Stimulated activated CD8-positive, alpha-beta memory T cell treated with anti-CD3 and anti-CD28 coated beads, Interleukin-12 subunit alpha, Interleukin-12 subunit beta, amount 100 ng/mL, for 24 hours (primary cell): Measurements from ENCODE around the gene EID1.
"Not testable (repeated sequence)": the region's sequence is repeated elsewhere in the genome, so short reads cannot be mapped to it uniquely, and the experiment has no call there.

ENCODE experiments used
- DNase-seq: peaks from one replicate; pipeline ENCODE4 v3.0.0-alpha.2; 2020; ENCODE audit errors: extremely low read depth

EID1 gene, protein sequence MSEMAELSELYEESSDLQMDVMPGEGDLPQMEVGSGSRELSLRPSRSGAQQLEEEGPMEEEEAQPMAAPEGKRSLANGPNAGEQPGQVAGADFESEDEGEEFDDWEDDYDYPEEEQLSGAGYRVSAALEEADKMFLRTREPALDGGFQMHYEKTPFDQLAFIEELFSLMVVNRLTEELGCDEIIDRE

DNA sequence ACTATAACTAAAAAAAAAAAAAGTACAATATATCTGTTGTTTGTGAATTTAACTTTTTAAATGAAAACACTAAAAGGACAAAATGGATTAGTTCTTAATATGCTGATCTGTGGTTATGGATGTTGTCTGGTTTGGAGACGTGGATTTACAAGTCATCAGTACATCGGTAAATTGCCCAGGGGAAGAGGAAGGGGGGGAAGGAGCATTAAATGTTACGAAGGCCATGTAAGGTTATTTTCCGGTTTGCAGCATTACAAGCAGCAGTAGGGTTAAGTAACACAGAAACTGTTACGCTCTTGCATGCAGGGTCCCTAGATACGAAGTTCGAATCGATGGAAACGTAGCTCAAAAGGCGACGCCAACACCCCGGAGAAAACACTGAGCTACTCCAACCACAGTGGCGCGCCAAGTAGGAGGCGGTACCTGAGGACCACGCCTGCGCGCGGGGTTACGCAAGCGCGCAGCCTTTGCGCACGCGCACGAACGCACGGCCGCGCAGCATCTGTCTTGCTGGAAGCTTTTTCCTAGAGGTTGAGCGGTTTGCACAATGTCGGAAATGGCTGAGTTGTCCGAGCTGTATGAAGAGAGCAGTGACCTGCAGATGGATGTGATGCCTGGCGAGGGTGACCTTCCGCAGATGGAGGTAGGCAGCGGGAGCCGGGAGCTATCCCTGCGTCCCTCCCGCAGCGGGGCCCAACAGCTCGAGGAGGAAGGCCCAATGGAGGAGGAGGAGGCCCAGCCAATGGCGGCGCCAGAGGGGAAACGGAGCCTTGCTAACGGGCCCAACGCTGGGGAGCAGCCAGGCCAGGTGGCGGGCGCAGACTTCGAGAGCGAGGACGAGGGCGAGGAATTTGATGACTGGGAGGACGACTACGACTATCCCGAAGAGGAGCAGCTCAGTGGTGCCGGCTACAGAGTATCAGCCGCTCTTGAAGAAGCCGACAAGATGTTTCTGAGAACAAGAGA, at the start of gene EID1:
Gene EID1, plus strand, starts transcription at position 505 of the 966 bp plus-strand sequence. Its CDS starts 43 bp downstream, at position 548.
- peak; percentile 73 for DNase-seq

DNA sequence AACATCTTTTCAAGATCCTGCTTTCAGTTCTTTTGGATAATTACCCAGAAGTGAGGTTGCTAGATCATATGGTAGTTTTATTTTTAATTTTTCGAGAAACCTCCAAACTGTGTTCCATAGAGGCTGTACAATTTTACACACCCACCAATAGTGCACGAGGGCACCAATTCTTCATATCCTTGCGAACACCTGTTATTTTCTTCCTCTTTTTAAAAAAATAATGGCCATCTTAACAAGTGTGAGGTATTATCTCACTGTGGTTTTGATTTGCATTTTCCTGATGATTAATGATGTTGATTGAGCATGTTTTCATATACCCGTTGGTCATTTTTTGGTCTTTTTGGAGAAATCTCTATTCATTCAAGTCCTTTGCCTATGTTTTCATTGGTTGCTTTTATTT, 49.5 kb upstream of the EID1 start:
- DNase-seq: no peak

DNA sequence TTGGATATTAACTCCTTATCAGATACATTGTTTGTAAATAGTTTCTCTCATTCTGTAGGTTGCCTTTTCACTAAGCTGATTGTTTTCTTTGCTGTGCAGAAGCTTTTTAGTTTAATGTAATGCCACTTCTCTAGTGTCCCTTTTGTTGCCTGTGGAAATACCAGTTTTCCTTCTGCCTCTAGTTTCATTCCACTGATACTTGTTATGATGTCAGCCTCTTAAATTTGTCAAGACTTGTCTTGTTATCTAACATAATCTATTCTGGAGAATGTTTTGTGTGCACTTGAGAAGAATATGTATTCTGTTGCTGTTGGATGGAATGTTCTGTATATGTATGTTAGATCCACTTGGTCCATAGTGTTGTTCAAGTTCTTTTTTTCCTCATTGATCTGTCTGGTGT, 49.0 kb upstream of the EID1 start:
- DNase-seq: no peak

DNA sequence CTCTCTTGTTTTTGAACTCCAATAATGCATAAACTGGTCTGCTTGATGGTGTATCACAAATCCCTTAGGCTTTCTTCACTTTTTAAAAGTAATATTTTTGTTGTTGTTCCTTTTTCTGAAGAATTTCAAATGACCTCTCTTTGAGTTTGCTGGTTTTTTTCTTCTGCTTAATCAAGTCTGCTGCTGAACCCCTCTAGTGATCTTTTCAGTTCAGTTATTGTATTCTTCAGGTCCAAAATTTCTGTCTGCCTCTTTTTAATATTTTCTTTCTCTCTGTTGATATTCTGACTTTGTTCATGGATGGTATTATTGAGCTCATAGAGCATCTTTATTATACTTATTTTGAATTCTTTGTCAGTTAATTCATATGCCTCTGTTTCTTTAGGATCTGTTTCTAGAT, 45.3 kb upstream of the EID1 start:
- no peak for DNase-seq

DNA sequence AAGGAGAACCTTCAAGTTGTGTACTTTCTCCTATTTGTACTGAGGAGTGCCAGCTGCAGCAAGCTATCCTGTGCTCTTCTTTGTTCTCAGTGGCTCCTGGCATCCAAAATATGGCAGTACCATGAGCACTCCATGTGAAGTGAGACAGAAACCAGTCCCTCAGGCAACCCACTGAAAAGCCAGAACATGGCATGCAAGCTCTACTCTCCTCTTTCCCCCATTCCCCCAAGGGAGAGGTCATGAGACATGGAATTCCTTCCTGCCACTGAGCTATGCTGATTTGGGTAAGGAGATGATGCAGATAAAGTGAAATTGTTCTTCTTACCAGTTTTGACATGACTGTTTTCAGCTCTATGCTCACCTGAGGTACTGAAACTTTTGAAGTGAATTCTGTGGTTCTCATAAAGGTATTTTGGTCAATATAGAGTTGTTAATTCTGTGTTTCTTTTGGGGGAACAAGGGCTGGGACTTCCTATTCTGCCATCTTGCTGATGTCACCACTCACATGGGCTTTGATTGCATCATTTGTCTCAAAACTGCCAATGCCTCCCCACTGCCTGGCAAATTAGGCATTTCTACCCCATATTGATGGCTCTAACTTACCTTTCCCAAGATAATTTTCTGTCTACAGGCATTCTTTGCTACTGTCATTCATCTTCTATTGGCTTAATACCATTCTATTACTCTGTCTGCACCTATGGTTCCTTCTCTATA, 44.3 kb upstream of the EID1 start:
- no peak for DNase-seq

DNA sequence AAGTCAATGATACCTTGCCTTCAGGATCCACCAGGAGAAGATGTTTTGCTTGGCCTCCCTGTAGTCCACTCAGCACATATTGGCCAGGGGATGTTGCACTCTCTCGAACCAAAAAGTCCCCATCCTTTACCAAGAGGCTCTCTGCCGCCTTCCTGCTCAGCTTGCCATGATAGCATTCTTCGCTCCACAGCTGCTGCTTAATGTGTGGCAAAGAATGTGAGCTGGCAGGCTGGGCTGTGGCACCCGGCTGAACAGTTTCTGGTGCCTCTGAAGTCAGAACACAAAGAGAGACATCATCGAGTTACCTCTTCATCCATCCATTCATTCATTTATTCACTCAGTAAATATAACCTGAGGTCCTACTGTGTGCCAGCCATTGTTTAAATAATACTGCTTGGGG, 43.2 kb upstream of the EID1 start:
- DNase-seq: no peak

DNA sequence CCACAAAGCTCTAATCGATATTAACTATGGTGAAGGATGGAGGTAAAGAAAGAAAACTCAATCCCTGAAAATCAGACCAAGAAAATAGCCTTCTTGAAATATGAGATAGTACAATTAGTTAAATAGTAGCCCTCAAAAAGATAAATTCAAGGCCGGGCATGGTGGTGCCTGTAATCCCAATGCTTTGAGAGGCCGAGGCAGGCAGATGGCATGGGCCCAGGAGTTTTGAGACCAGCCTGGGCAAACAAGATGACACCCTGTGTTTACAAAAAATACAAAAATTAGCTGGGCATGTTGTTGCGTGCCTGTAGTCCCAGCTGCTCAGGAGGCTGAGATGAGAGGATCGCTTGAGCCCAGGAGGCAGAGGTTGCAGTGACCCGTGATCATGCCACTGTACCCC, 35.4 kb upstream of the EID1 start:
- no peak for DNase-seq

DNA sequence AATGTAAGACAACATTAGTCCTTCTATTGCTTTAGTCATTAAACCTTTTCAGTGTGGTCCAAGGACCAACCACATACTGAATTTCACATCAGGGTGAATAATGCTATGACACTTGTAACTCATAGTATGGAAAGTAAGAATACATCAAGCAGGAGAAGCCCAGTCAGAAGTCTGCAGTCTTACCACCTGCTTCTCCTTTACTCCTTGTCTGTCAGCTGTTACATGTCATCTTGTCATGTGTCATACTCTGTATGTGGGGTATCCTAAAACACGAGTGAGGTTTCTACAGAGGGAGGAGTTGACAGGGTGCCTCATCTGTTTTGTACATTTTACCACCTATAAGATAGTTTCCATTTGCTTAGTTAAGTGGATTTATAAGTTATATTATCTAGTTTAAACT, 32.8 kb upstream of the EID1 start:
- no peak for DNase-seq

DNA sequence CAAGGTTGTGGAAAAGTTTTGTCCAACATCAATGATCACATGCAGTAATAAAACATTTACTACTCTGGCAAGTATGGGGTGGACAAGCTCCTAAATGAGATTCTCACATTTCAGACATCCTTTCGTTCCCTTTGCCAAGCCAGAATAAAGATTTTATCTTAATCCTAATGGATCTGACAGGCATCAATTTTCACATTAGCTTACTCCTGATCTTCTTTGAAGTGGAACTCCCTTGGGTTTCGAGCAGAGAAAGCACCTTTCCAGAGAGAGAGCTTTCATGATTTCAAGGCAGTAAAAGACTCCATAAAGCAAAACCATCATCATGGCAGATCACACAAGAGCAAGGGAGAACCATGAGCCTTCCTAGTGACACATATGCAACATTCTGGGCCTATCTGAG, 27.3 kb upstream of the EID1 start:
- DNase-seq: no peak

DNA sequence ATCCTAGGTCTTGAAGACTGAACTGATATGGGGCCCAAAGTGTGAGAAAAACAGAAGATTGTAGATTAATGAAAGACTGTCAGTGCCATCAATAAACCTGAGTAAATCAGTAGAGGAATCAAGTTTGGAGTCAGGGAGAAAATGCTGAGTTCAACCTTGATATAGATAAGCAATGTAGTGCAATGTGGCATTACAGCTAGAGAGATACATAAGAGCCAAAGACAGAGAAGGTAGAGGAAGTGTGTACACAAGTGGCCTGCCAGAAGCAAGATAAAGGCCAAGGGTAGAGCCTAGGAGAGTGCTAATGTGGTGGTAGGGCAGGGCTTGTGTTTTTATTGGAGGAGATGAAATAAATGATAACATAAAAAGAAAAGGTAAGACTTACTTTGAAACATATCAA, 26.0 kb upstream of the EID1 start:
- DNase-seq: no peak

DNA sequence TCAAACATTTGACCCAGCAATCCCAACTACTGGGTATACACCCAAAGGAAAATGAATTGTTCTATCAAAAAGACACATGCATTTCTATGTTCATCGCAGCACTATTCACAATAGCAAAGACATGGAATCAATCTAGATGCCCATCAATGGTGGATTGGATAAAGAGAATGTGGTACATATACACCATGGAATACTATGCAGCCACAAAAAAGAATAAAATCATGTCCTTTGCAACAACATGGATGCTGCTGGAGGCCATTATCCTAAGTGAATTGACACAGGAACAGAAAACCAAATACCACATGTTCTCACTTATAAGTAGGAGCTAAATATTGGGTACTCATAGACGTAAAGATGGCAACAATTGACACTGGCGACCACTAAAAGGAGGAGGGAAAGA, 23.5 kb upstream of the EID1 start:
- not testable (repeated sequence) for DNase-seq

DNA sequence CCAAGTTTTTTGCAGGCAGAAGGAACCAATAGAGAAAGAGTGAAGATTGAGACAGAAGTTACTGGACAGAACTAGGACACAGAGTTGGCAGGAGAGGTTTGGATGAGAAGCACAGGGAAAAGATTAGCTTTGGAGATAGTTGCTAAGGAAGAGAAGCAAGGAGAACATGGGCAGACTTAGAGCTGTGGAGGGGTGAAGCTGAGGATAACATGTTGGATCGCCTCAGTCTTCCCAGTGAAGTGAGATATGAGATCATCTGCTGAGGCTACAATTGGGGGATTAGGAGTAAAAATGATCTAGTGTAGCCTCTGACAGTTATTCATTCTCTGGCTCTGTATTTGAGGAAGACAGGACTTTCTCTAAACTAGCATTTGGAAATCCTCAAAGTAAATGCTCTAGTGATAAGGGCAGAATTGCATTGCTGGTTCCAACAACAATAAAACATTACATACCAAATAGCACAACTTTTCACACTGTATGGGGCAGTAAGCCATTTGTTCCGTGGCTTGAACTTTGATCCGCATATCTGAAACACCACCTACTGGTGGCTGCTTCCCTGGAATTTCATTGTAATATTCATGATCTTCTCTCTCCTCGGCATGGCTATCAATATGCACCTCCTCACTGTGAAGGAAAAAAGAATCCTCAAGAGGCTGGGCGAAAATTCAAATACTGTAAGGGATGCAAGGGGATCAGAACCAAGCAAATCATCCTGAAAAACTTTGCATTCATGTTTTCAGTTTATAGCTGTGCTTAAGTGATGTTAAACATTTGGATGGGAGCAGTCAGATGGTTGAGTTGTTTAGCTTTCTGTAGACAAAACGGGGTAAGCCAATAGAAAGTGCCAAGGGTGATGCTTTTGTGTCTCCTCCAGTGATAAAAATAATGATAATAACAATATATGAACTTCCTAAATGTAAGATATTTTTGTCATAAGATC, 22.2 kb upstream of the EID1 start:
- no peak for DNase-seq

DNA sequence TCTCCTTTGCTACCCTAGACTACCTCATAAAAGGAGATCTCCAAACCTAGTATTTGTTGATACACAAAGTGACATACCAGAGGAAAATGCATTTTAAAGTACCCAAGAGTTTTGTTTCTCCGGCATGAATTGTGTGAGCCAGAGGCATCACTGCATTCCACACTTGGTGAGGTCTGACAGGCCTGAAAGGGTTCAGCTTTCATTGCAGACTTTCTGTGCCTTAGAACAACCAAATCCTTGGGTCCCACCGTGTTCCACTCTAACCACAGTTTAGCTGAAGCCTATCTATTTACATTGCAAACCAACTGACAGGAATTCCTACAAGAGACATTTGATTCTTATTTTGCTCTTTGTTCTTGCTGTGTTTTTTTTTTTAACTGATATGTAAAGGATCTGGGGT, 21.0 kb upstream of the EID1 start:
- no peak for DNase-seq

DNA sequence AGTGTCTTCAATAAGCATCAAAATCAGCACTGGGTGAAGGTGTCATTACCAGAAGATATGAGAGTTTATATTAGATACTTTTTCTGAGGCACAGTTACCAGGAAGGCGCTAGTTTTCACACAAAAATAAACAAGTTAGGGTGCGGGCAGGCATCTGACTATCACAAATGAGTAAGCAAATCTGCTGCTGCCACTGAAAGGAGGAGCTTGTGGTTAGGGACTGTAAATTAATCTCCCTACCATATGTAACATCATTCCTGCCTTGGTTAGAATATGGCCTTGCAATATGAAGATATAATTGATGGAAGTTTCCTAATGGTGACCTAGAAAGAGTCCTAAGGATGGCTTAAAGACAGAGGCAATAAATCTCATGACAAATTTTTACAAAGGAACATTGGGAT, 19.5 kb upstream of the EID1 start:
- no peak for DNase-seq

DNA sequence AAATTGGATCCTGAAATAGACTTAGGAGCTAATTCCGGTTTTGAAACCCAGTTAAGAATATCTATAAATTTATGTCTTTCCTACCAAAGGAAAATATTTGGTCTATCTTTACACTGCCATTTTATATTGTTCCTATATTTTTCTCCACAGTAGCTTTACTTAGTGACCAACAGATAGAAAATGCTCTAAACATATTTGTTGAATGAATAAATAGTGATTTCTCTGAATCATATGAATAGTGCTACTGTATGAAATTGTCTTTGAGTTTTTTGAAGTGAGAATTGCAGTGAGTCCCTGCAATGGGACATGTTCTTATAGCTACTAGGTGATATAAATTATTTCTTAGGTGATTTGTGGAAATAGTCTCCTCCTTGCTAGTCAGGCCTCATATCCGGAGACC, 18.5 kb upstream of the EID1 start:
- no peak for DNase-seq

DNA sequence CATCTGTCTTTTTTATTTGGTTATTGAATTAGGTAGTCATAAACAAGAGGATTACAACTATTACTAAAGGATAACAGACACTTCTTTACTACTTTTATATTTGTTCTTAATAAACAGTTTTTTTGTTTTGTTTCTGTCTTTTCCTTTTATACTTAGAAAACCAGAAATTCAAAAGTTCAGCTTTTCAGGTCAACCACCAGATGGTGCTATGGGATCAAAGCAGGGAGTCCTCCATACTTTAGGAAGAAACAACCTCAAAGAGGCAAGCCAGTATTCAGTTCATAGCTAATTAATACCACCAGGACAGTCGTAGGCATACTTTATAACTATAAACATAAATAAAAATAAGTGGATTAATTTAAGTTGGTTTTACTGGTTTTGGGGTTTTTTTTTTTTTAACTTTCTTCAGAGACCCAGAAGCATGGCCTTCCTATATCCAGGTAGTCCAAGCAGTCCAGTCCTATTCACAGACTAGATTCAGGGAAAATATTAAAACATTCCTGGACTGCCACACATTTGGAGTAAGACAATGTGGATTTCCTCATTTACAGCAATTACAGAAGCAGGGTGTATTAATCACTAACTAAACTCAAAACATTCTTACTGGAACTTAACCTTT, 16.0 kb upstream of the EID1 start:
- peak; percentile 14 for DNase-seq

DNA sequence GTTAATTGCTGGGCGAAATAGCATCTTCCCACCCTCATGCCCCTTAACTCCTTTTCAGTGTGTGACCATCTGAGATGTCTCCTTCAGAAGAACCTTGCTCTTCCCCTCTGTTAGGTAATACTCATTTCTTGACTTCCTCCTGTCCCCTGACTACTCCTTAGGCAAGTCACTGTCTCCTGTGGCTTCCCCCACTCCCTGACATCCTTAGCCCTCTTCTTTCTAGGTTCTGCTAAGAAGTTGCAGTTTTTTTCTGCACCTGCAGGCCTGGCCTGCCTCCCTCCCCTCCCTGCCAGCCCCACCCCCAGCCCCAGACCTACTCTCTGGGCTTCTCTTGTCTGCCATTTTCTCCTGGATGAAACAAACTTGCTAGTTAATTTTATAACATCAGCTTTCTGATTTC, 15.2 kb upstream of the EID1 start:
- DNase-seq: no peak

DNA sequence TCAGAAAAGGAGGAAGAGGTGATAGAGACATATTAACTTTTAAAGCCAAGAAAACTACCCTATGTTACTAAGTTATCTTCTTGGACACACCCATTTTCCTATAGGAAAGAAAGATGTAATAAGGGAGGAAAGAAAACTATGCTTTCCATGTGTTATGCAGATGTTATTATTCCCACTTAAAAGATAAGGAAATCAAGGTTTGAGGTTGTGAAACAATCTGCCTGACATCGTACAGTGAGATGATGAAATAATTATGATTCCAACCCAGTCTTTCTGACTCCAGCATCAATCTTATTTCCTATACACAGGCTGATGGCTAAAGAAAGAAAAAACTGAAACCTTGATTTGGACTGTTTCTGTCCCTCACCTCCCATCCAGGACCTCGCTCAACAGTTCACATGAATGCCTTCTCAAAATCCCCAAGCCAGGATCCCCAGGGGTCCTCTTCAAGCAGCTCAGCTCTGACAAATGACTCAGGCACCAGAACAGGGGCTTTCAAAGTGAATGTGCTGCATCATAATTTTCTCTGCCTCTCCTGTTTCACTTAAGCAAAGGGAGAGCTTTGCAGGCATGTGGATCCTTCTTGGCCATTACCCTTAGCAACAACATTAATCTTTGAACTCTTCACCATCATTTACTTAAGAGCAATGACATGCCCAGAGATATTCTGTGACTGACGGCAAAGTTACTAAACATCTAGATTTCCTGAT, 12.4 kb upstream of the EID1 start:
- DNase-seq: no peak

DNA sequence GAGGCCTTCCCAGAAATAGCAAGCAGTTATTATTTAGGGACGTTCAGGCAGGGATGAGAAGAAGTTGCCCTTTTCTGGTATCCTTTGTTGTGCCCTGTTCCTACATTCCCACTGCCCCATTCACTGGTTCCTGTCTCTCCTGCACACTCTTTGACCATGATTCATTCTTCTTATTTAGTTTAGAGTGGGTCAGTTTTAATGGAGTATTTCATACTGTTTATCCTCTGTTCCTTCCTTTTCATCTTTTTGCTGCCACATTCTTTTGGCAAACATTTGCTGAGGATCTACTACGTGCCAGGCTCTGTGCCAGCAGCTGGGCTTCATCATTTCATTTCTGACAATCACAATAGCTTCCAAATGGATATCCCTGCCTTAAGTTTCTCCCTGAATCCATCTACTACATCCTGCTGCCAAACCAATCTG, 11.8 kb upstream of the EID1 start:
- no peak for DNase-seq

DNA sequence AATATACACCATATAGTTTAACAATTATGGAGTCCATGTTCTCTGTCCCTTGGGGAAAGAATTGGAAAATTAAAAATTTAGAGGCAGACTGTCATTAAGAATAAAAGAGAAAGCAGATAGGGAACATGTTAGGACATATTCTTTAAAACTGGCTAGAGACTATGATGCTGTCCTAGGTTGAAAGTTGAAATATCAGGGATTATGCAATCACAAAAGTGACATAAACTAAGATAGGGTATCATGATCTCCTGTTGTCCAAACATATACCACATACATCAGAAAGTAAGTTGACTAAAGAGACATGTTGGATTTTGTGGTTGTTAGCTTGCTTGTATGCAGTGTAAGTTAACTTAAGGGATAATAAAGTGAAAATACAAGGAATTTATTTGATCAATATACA, 9.9 kb upstream of the EID1 start:
- no peak for DNase-seq
